Measurements from ENCODE around the gene TET2.

The TET2 gene

DNA sequence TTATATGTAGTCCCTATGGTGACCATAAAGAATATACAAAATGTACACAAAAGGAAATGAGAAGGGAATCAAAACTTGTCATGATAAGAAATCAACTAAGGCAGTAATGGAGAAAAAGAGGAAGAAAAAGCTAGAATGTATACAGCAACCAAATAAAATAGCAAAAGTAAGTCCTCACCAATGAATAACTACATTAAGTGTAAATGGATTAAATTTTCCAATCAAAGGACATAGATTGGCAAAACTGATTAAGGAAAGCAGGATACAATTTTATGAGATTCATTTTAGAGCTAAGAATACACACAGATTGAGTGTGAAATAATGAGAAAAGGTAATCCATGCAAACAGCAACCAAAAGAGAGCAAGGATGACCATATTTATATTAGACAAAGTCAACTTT, 157.4 kb downstream of the TET2 start:
- no peak for DNase-seq

DNA sequence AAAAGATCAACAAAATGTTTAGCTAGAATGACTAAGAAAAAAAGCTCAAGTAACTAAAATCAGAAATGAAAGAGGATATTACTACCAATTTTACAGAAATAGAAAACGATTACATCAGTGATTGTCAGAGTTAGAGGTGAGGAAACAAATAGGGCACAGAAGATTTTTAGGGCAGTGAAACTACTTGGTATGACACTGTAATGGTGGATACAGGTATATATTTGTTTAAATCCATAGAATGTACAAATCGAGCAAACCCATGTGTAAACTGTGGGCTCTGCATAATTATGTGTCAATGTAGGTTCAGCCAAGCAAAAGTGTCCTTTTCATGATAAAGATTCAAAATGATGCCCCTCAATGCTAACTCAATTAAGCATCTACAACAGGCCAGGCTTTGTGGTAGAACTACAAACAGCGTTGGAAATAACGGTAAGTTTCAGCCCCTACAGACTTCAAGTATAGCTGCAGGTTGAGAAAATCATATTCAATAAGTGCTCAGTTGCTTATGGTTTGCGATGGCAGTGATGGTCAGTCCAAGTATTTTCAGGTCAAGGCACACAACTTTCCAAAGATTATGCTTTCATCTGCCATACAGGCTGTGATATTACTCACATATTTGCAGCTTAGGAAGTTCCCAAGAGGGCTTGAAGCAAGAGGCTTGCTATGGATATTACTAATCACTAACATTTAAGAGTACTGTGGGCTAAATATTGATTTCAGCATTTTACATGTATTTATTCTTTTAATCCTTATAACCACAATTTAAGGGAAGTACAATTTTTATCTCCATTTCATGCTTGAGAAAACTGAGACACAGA, 158.6 kb downstream of the TET2 start:
- no peak for DNase-seq

DNA sequence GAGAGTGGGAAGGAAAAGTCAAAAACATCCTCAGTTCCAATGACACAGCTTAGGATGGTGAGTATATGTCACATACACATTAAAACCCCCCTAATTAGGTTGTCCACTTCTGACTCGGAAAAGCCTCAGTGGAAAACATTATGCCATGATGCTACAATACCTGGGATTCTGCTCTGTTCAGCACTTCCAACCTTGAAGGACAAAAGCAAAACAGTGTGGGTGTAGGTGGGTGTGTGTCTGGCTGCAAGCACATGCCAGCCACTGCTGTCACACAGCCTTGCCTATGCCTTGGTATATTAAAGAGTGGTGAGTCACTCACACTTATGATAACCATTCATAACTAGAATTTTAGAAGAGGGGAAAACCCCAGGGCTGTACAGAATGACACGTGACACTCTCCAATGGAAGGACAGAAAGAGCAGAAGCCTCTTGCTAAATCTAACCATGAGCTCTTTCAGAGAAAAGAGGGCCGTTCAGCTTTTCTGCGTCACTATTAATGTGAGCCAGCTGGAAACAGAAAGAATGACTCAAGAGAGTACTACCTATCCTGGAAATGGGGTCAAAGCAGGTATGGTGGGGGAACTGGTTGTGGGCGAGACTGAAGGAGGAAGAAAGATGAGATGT, 159.6 kb downstream of the TET2 start:
- no peak for DNase-seq

DNA sequence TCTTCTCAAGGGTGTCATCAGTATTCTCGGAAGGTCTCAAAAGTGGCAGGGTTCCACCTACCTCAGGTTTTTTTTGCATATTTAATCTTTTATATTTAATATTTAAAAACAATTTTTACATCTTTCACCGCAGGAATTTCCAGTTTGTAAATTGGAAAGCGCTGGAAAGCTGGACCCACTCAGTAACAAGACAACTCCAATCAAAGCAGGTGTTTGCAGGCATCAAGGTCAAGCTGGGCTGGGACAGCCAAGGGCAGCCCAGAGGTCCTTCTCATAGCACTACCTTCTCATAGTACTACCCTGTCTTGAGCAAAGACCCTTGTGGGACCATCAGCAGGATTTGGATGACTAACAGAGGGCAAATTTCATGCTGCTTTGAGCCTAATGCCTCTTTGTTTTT, 160.1 kb downstream of the TET2 start:
- no peak for DNase-seq

DNA sequence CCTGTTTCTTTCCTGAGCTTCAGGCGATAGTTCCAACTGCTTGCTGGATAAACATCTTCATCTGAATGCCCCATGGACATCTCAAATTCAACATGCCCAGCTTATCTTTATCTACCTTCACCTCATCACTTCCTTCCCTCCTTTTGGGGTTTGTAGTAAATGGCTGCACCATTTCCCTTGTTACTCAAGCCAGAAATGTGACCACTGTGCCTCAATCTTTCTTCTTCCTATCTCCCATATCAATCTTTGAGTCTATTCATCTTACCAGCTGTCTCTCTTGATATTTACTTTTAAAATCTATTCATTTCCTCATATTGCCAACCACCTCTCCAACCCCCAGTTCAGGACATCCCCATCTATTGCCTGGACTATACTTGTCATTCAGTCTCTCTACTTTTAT, 171.8 kb downstream of the TET2 start:
- no peak for DNase-seq

DNA sequence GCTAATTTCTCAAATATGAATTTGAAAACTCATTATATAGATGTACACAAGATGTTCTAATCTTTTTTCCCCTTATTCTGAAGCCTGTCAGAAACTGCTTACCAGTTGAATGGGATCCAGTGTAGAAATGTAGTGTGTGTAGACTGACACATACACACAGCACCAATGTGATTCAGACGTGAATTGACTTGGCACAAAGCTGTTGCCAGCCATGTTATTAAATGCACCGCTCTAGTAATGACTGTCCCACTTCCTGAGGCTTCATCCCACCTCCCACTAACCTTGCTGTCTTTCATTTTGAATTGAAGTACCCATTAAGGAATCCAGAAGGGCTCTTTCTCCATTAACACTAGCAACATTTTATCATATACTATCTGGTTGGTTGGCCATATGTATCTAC, 180.5 kb downstream of the TET2 start:
- no peak for DNase-seq

DNA sequence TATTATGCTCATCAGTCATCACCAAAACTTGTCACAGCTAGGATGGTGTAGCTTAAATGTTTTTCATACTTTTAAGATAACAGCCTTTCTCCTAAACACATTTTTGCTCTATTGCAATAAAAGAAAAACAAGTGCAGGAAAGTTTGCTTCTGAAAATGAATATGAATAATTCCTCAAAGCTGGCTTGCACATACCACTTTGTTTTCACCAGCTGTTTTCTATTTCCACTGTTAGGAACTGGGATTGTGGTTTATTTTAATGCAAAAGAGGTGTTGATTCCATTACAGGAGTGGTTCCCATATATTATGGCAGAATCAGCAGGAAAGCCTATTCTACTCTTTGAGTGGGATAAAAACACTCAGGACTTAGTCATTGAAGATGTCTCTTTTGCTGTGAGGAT, 181.3 kb downstream of the TET2 start:
- DNase-seq, result no peak

DNA sequence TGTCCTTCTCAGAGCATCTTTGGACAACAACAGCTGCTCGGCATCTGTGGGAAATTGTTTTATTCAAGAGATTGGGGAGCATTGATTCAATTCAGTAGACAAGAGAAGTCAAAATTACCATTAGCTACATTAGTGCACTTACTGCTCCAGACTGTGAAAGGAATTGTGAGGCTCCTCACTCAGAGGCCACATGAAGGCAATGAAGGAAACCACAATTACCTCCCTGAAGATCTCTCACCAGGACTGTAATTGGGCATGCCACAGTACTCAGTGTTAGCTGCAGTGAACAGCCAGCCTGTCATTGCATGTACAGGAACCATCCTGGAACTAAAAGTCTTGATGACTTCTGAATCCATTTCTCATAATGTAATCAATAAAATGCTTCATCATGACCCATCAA, 182.4 kb downstream of the TET2 start:
- no peak for DNase-seq
